DMS153 treated with DMSO at 0.1 percent for 48 hours (cell line): ENCODE data around the gene IGF2BP2.
"Not testable (repeated sequence)": the region's sequence is repeated elsewhere in the genome, so short reads cannot be mapped to it uniquely, and the experiment has no call there.

ENCODE experiments used
- DNase-seq: peaks from one replicate; lab custom pipeline; 2025; ENCODE audit not compliant: unreplicated experiment; lab: John Stamatoyannopoulos, UW

Gene IGF2BP2

GRCh38 chr3:185716436-185717108, 108.3 kb downstream of the IGF2BP2 start:
- no peak for DNase-seq

- DNase-seq: no peak
These were observed 109.8 kb downstream of the IGF2BP2 start for GRCh38 chr3:185715091-185715490.

GRCh38 chr3:185714085-185714484, 110.8 kb downstream of the IGF2BP2 start:
- no peak for DNase-seq

- DNase-seq: no peak
These were observed 111.8 kb downstream of the IGF2BP2 start for GRCh38 chr3:185713015-185713414.

- no peak for DNase-seq
These were observed 112.5 kb downstream of the IGF2BP2 start for GRCh38 chr3:185712337-185712736.

- no peak for DNase-seq
These were observed 113.5 kb downstream of the IGF2BP2 start for GRCh38 chr3:185711255-185711870.

- peak; percentile 11 for DNase-seq
These were observed 115.4 kb downstream of the IGF2BP2 start for GRCh38 chr3:185709251-185709955.

GRCh38 chr3:185708392-185708791, 116.5 kb downstream of the IGF2BP2 start:
- DNase-seq: no peak

- no peak for DNase-seq
These were observed 119.3 kb downstream of the IGF2BP2 start for GRCh38 chr3:185705498-185705897.

- no peak for DNase-seq
These were observed 122.3 kb downstream of the IGF2BP2 start for GRCh38 chr3:185702262-185703225.

- no peak for DNase-seq
These were observed 123.1 kb downstream of the IGF2BP2 start for GRCh38 chr3:185701611-185702261.

GRCh38 chr3:185699927-185700326, 124.9 kb downstream of the IGF2BP2 start:
- no peak for DNase-seq

GRCh38 chr3:185697228-185697627, 127.6 kb downstream of the IGF2BP2 start:
- DNase-seq: not testable (repeated sequence)

- no peak for DNase-seq
These were observed 128.8 kb downstream of the IGF2BP2 start for GRCh38 chr3:185696039-185696438.

GRCh38 chr3:185693985-185694653, 130.7 kb downstream of the IGF2BP2 start:
- no peak for DNase-seq

GRCh38 chr3:185691622-185692021, 133.2 kb downstream of the IGF2BP2 start:
- DNase-seq: no peak

- DNase-seq: no peak
These were observed 137.5 kb downstream of the IGF2BP2 start for GRCh38 chr3:185687271-185687878.

GRCh38 chr3:185685231-185686035, 139.4 kb downstream of the IGF2BP2 start:
- no peak for DNase-seq

- no peak for DNase-seq
These were observed 144.6 kb downstream of the IGF2BP2 start for GRCh38 chr3:185680231-185680630.
